ENCODE measurements around the gene ERVH48-1.
"Not testable (repeated sequence)": the region's sequence is repeated elsewhere in the genome, so short reads cannot be mapped to it uniquely, and the experiment has no call there.

Gene ERVH48-1

DNA sequence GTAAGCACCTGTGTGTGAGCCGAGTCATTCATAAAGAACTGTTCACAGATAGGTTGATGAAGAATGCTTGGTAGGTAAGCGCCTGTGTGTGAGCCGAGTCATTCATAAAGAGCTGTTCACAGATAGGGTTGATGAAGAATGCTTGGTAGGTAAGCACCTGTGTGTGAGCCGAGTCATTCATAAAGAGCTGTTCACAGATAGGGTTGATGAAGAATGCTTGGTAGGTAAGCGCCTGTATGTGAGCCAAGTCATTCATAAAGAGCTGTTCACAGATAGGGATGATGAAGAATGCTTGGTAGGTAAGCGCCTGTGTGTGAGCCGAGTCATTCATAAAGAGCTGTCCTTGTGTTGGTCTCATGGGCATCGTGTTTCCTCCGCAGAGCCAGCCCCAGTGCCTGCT, 16.9 kb downstream of the ERVH48-1 start:
- not testable (repeated sequence) for DNase-seq (ENCODE audit: low read depth in 2 of 2)

DNA sequence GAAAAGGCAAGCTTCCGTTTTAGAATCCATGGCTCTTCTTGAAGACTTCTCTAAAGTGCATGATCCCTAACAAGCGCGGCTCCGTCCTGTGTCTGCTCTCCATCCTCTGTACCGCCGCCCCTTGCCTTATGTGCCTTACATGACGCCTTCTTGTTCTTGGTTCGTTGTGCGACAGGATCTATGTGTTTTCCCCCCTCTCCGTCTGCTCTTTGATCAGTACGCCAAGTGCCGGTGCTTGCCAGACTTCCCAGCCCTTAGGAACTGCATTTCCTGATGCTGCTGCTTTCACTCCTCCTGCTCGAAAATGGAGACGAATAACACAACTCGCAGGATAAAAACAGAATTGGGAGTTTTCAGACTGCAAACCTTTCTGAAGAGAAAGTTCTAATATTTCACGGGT, 19.2 kb downstream of the ERVH48-1 start:
- DNase-seq (ENCODE audit: low read depth in 2 of 2) = no peak

DNA sequence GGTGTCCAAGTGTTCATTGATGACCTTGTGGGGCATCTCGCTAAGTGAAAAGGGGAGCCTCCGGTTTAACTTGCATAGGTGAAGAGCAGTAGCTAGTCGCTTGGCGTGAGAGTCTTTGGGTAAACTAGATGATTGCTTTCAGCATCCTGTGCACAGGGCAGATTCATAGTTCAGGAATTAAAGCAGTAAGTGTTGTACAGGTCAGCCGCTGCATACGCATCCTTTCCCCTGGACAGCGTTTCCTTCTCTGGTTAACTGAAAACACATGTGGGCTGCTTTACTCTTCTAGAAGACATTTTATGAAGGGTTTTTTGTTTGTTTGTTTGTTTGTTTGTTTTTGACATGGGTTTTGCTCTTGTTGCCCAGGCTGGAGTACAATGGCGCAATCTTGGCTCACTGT, 20.2 kb downstream of the ERVH48-1 start:
- DNase-seq (ENCODE audit: low read depth in 2 of 2) = no peak

DNA sequence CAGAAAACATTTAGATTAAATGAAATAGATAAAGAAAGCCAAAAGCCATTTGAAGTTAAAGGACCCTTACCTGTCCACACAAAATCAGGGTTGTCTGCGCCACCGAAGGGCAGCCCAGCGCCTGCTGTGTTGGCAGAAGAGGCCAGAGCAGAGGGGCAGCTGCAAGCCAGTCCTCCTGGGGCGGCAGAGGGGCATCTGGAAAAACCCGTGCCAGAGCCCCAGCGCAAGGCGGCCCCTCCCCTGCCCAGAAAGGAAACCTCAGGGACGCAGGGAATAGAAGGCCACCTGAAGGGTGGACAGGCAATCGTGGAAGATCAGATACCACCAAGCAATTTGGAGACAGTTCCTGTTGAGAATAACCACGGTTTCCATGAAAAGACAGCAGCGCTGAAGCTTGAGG, 21.6 kb downstream of the ERVH48-1 start:
- no peak for DNase-seq (ENCODE audit: low read depth in 2 of 2)

DNA sequence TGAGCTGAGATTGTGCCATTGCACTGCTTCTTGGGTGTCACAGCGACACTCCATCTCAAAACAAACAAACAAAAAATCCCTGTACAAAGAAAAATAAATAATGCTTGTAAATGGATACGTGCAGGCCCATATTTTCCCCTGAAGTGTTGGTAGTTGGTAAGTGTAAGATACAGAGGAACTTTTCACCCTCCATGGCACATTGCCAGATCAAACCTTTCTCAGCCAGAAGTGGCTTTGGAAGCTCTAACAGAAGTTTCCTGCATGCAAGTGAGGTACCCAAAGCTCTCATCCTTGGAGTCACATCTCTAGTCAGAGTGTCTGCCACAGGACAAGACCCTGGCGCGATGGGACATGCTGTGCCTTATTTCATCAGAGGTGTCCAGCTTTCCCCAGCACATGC, 25.0 kb downstream of the ERVH48-1 start:
- no peak for DNase-seq (ENCODE audit: low read depth in 2 of 2)

DNA sequence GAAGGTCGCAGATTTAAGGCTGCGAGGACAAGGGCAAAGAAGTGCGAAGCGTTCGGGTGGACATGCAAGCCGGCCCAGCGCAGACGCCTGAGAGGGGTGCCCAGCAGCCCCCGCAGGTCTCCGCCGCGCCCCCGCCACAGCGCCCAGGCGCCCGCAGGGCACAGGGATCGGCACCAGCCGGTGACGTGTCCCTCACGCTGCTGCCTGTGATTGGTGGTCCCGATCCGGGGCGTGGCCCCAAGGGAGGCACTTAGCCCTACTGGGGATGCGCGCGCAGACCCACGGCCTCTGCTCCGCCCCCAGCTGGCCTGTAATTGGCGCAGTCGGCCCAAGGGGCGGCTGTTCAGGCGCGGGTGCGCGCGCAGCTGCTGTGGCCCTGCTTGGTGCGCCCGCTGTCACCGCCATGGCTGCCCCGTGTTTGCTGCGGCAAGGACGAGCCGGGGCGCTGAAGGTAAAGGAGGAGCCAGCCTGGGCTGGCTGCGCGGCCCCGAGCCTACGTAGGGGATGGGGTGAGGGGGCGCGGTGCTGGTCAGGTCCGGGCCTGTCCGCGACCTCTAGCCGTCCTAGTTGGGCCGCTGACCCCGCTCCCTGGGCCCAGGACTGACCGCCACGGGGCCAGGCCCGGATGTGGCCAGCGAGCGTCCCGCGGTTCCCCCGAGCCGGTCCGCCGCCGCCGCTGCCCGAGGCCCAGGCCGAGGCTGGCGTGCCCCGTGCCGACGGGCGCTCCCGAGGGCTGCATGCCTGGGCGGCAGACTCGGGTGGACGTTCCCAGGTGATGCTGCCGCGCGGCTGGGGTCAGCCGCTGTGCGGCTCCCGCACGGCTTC, 32.3 kb downstream of the ERVH48-1 start, which contains the start of gene NDUFV3:
NDUFV3 (plus strand) TSS at position 379 of the 825 bp plus-strand sequence; CDS start at position 404, 25 bp downstream.
- DNase-seq (ENCODE audit: low read depth in 2 of 2) = peak; percentile 100

DNA sequence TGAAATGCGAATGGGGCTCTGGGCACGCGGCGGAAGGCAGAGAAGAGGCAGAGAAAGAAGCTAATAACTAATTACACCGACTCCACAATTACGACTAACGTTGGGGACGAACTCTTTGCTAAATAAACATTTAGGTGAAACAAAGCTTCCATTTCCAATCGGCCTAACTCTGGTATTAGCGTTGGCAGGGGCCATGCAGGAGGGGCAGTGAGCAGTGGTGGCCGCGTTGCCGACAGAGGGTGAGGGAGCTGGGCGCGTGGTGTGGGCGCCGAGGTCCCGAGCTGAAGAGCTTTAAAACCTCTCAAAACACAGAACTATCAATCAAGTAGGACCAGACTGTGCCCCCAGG, 32.9 kb downstream of the ERVH48-1 start:
- no peak for DNase-seq (ENCODE audit: low read depth in 2 of 2)

DNA sequence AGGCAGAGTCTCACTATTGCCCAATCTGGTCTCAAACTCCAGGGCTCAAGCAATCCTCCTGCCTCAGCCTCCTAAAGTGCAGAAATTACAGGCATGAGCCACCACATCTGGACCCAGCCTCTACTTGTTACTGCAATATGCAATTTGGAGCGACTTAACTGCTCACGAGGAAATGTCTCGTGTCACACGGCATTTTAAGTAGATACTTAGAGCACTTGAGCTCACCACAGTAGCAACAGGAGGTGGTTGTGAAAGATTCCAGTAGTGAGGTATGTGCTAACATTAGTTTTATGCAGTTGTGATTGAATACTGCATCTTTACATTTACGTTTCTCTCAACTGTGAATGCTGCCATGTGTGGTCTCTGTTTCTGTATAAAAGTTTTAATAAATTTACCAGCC, 38.1 kb downstream of the ERVH48-1 start:
- DNase-seq (ENCODE audit: low read depth in 2 of 2) = no peak

DNA sequence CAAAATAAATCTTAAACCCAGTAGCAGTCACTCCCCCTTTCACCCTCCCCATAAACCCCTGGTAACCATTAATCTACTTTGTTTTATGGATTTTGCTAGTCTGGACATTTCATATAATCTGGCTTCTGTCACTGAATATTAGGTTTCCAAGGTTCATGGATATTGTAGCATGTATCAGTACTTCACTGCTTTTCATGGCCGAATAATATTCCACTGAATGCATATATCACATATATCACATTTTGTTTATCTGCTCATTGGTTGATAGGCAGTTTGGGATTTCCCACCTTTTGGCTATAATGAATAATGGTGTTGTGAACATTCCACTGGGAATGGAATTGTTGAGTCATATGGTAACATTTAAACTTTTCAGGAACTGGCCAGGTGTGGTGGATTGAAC, 41.5 kb downstream of the ERVH48-1 start:
- no peak for DNase-seq (ENCODE audit: low read depth in 2 of 2)

DNA sequence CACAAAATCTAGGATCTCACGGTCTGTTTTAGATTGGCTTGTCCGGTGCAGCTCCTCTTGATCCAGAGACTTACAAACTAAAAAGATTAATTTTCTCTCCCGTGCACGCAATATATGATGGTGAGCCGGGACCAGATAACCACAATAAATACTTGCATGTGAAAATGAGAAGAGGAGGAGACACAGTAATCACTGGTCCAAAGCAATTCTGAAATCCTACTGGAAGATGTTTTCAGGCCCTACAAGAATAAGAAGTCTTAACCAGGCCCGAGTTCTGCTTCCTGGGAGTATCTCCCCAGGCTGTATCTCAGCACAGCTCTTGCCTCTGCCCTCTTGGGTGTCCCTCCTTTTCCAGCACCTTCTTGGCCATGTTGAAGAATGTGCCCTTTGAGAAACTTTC, 45.1 kb downstream of the ERVH48-1 start:
- DNase-seq (ENCODE audit: low read depth in 2 of 2) = no peak

DNA sequence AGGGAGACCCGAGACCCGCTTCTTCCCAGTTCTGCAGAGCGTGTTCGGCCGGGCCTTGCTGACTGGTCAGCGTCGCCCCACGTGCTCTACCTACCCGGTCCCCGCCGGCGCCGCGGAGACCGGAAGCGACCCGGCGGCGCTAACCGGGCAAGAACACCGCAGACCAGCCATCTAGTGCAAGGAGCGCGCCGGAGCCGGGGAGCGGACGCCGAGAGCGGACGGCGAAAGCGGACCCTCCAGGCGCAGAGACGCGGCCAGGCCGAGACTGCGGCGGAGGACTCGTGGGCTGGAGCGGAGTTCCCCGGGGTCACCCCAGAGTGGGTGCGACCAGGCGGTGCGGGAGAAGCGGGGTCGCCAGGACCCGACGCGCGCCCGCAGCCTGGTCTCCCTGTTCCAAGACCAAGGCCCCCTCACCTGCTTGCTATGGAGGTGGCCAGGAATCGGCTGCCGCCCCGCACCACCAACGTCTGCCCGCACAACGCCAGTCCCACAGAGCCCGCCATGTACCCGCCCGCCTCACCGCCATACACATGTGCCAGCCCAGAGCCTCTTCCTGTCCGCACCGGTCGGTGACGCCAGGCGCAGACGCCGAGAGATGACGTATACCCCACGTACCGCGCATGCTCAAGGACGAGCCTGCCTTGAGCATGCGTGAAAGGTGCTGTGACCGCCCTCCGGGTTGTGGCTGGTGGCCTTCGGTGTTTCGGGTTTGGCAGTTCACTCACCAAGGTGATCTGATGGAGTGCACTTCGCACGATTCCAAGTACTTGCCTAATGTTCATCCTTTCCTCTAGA, 46.2 kb downstream of the ERVH48-1 start, which contains the start of gene WDR4:
WDR4 (minus strand) TSS at position 547 of the 795 bp plus-strand sequence; CDS start at position 503, 44 bp downstream.
- DNase-seq (ENCODE audit: low read depth in 2 of 2) = peak; percentile 97 to 98

DNA sequence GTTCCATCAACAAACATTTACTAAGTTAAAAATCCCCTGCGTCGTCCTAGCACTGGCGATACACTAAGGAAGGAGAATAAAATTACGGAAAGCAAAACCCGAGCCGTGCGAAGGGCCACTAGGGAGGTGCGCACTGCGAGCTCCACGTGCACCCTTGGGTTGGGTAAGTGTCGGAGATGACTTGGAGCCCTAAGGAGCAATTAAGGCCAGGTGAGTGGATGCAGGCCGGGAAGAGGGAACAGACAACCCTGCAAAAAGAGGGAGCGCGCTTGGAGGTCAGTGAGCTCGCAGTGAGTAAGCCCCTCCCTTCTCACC, 46.8 kb downstream of the ERVH48-1 start:
- no peak for DNase-seq (ENCODE audit: low read depth in 2 of 2)

DNA sequence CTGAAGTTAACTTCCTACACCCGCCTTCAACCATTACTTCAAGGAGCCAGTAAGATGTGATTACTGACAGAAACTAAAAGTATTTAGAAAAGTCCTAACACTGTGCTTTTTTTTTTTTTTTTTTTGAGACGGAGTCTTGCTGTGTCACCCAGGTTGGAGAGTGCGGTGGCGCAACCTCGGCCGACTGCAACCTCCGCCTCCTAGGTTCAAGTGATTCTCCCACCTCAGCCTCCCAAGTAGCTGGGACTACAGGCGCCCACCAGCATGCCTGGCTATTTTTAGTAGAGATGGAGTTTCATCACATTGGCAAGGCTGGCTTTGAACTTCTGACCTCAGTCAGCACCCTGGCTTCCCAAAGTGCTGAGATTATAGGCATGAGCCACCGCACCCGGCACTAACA, 49.6 kb downstream of the ERVH48-1 start:
- DNase-seq (ENCODE audit: low read depth in 2 of 2) = not testable (repeated sequence)

DNA sequence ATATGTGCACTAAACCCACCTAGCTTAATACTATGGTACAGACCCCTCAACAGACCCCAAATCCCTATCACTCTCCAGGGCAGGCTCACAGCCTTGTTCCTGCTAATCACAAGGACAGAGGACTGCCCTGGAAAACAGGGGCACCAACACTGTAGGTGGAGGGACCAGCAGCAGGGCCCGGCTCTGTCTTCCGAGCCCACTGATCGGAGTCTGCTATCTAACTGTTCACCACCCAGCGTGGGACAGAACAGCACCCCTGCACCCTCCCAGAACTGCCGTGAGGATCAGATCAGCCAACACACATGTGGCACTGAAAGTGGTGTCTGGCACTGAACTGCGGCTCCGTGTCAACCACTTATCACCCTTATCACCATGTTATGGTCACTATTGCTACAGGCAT, 52.3 kb downstream of the ERVH48-1 start:
- no peak for DNase-seq (ENCODE audit: low read depth in 2 of 2)

DNA sequence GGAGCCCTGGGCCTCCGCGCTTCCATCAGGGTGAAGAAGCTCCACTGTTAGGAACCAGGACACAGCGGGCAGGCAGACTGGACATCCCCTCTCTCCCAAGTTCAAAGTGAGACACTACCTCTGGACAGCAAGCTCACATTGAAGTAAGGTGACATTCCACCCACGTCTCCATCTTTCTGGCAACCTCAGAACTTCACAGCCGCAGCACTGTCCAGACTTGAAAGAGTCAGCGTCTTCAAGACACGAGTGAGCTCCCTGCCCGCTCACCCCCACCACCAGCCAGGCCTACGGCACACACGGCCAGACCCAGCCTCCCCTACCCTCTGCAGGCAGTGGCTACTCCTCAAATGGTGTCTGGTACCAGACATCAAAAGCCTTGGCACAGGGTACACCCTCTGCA, 57.2 kb downstream of the ERVH48-1 start:
- DNase-seq (ENCODE audit: low read depth in 2 of 2) = no peak

Measured in stimulated activated CD4-positive, alpha-beta T cell treated with anti-CD3 and anti-CD28 coated beads, Interleukin-1b, Interleukin-23, amount 100 ng/mL, for 1 hour (primary cell).